H1 (cell line): Measurements from ENCODE around the gene DNAJC28. TPM values are rescaled to one million over a fixed set of nuclear protein-coding genes. Genes with fewer than 3 reads are reported as not detected.

Source experiments
- CTCF ChIA-PET: fragments of 300-600 bp; sonication (Branson Sonifier 250); formaldehyde crosslinking; loops from one replicate; lab custom pipeline; 2021; ENCODE audit not compliant: partially characterized antibody; lab: Charles Lee
- POLR2A ChIA-PET: fragments of 300-600 bp; sonication (Branson Sonifier 250); formaldehyde crosslinking; loops from one replicate; lab custom pipeline; 2021; ENCODE audit warnings: inconsistent platforms; ENCODE audit not compliant: partially characterized antibody; lab: Charles Lee
- DNase-seq, 2 experiments: peaks; one replicate each; pipeline versions ENCODE4 v3.0.0 to v3.0.0-alpha.2; 2010 to 2022; ENCODE audit warnings: low spot score in 2 of 2, low read depth in 1 of 2, mixed read lengths in 1 of 2
- FAIRE-seq: peaks from 2 replicates; lab custom pipeline; 2011; peaks lifted over from hg19 to GRCh38; lab: Jason Lieb, UNC
- H2AFZ ChIP-seq: 2 replicates; pipeline ENCODE4 v1.8.1; 2012; ENCODE audit warnings: low read length, inconsistent platforms
- H2AK5ac ChIP-seq: 2 replicates; pipeline ENCODE4 v1.6.1; 2013; ENCODE audit warnings: low read depth, low read length
- H2BK120ac ChIP-seq: replicated peaks from 2 replicates; pipeline ENCODE3; 2013; ENCODE audit warnings: low read depth, low read length, inconsistent platforms
- H2BK12ac ChIP-seq: 2 replicates; pipeline ENCODE4 v1.6.1; 2013; ENCODE audit warnings: low read depth, low read length
- H2BK15ac ChIP-seq: 2 replicates; pipeline ENCODE4 v1.6.1; 2013; ENCODE audit warnings: low read length
- H2BK20ac ChIP-seq: 2 replicates; pipeline ENCODE4 v1.6.1; 2013; ENCODE audit warnings: low read length
- H2BK5ac ChIP-seq: 2 replicates; pipeline ENCODE4 v1.6.1; 2013; ENCODE audit warnings: low read depth, low read length
- H3K14ac ChIP-seq: 2 replicates; pipeline ENCODE4 v1.6.1; 2013; ENCODE audit warnings: inconsistent platforms; ENCODE audit not compliant: insufficient read length
- H3K18ac ChIP-seq: 2 replicates; pipeline ENCODE4 v1.6.1; 2013; ENCODE audit warnings: low read length; ENCODE audit errors: extremely low read depth
- H3K23ac ChIP-seq: 2 replicates; pipeline ENCODE4 v1.6.1; 2013; ENCODE audit warnings: inconsistent platforms; ENCODE audit not compliant: insufficient read length
- H3K23me2 ChIP-seq: 2 replicates; pipeline ENCODE4 v1.6.1; 2013; ENCODE audit warnings: low read depth, low read length
- H3K27ac ChIP-seq: 2 replicates; pipeline ENCODE4 v1.6.1; 2011; ENCODE audit warnings: low read depth, low read length, inconsistent platforms
- H3K27me3 ChIP-seq, 4 experiments: replicated peaks in 1 of 4; 1 replicate in 1 of 4; 2 replicates in 3 of 4; pipeline versions ENCODE4 v1.6.1 to v1.8.1; 2011 to 2013; ENCODE audit warnings: low read length in 3 of 4, mild to moderate bottlenecking in 3 of 4, inconsistent platforms in 2 of 4, mixed read lengths in 2 of 4, moderate library complexity in 1 of 4; ENCODE audit not compliant: control insufficient read depth in 3 of 4, insufficient read depth in 3 of 4; ENCODE audit errors: extremely low read depth in 1 of 4
- H3K36me3 ChIP-seq, 4 experiments: 2 replicates each; pipeline versions ENCODE4 v1.6.1 to v1.8.1; 2011 to 2013; ENCODE audit warnings: mild to moderate bottlenecking in 4 of 4, low read length in 3 of 4, moderate library complexity in 2 of 4, control low read depth in 1 of 4, inconsistent platforms in 1 of 4; ENCODE audit not compliant: insufficient read depth in 4 of 4, control insufficient read depth in 2 of 4
- H3K4ac ChIP-seq: replicated peaks from 2 replicates; pipeline ENCODE3; 2013; ENCODE audit warnings: low read length, low read depth, mixed read lengths, inconsistent platforms; ENCODE audit not compliant: insufficient read length
- H3K4me1 ChIP-seq, 4 experiments: replicated peaks in 1 of 4; 1 replicate in 1 of 4; 2 replicates in 3 of 4; pipeline versions ENCODE4 v1.6.1 to v1.8.1; 2011 to 2013; ENCODE audit warnings: low read length in 3 of 4, inconsistent platforms in 2 of 4, mixed read lengths in 1 of 4; ENCODE audit not compliant: insufficient read depth in 4 of 4, control insufficient read depth in 3 of 4
- H3K4me2 ChIP-seq, 2 experiments: 2 replicates each; pipeline versions ENCODE4 v1.6.1 to v1.8.1; 2011 to 2013; ENCODE audit warnings: low read depth in 2 of 2, low read length in 2 of 2, control low read depth in 1 of 2, inconsistent platforms in 1 of 2, mild to moderate bottlenecking in 1 of 2; ENCODE audit not compliant: insufficient read depth in 1 of 2
- H3K4me3 ChIP-seq, 4 experiments: fragments of 200-600, 300-600 bp in 1 of 4; sonication (generic), shearing (Covaris generic), sonication (Bioruptor Twin) in 1 of 4; 2 replicates each; pipeline versions ENCODE4 v1.5.1 to v1.8.1; 2011 to 2016; ENCODE audit warnings: low read length in 4 of 4, low read depth in 3 of 4, control low read depth in 2 of 4, inconsistent platforms in 2 of 4, mild to moderate bottlenecking in 2 of 4, mixed read lengths in 1 of 4, moderate library complexity in 1 of 4; ENCODE audit not compliant: insufficient read depth in 2 of 4; ENCODE audit errors: extremely low read depth in 1 of 4
- H3K56ac ChIP-seq: replicated peaks from 2 replicates; pipeline ENCODE3; 2013; ENCODE audit warnings: low read depth, mild to moderate bottlenecking, mixed read lengths, low read length, inconsistent platforms; ENCODE audit not compliant: insufficient read length
- H3K79me1 ChIP-seq: 2 replicates; pipeline ENCODE4 v1.6.1; 2013; ENCODE audit warnings: low read depth, low read length, control low read depth
- H3K79me2 ChIP-seq, 2 experiments: 2 replicates each; pipeline versions ENCODE4 v1.6.1 to v1.8.1; 2012 to 2013; ENCODE audit warnings: low read length in 2 of 2, mild to moderate bottlenecking in 2 of 2, inconsistent platforms in 1 of 2; ENCODE audit not compliant: insufficient read depth in 2 of 2, control insufficient read depth in 1 of 2
- H3K9ac ChIP-seq, 4 experiments: replicated peaks in 1 of 4; 1 replicate in 1 of 4; 2 replicates in 3 of 4; pipeline versions ENCODE4 v1.6.1 to v1.8.1; 2011 to 2013; ENCODE audit warnings: low read depth in 3 of 4, low read length in 3 of 4, control low read depth in 2 of 4, mild to moderate bottlenecking in 2 of 4, moderate library complexity in 2 of 4, inconsistent platforms in 1 of 4; ENCODE audit errors: extremely low read depth in 1 of 4
- H3K9me3 ChIP-seq, 2 experiments: 2 replicates each; pipeline versions ENCODE4 v1.6.1 to v1.8.1; 2012 to 2013; ENCODE audit warnings: mild to moderate bottlenecking in 2 of 2, moderate library complexity in 2 of 2, control low read depth in 1 of 2, inconsistent platforms in 1 of 2, low read depth in 1 of 2, low read length in 1 of 2, mixed read lengths in 1 of 2; ENCODE audit not compliant: insufficient read depth in 2 of 2
- H4K20me1 ChIP-seq, 2 experiments: replicated peaks in 1 of 2; 2 replicates each; pipeline versions ENCODE3 to v1.8.1; 2011 to 2013; ENCODE audit warnings: inconsistent platforms in 2 of 2, low read length in 2 of 2, mild to moderate bottlenecking in 1 of 2; ENCODE audit not compliant: insufficient read depth in 2 of 2, control insufficient read depth in 1 of 2
- H4K5ac ChIP-seq: 2 replicates; pipeline ENCODE4 v1.6.1; 2013; ENCODE audit warnings: low read length, low read depth, mixed read lengths, inconsistent platforms; ENCODE audit not compliant: insufficient read length
- H4K8ac ChIP-seq: 2 replicates; pipeline ENCODE4 v1.8.0; 2013; ENCODE audit warnings: mild to moderate bottlenecking, moderate library complexity, low read length, inconsistent platforms; ENCODE audit not compliant: insufficient read depth; ENCODE audit errors: extremely low read depth
- H4K91ac ChIP-seq: replicated peaks from 2 replicates; pipeline ENCODE3; 2013; ENCODE audit warnings: low read length, mixed read lengths, inconsistent platforms; ENCODE audit not compliant: insufficient read length
- BCL11A ChIP-seq, 2 experiments: IDR thresholded peaks; one replicate each; pipeline ENCODE4 v1.6.1; 2011; ENCODE audit warnings: low read depth in 2 of 2, low read length in 2 of 2, mild to moderate bottlenecking in 2 of 2
- CHD1 ChIP-seq: IDR thresholded peaks from 2 replicates; pipeline ENCODE4 v1.6.1; 2012; ENCODE audit warnings: low read depth, low read length, improper control_type of control experiment
- EP300 ChIP-seq, 2 experiments: IDR thresholded peaks; 1 replicate in 1 of 2; 2 replicates in 1 of 2; pipeline ENCODE4 v1.6.1; 2011 to 2012; ENCODE audit warnings: low read depth in 2 of 2, low read length in 2 of 2, mild to moderate bottlenecking in 2 of 2, borderline replicate concordance in 1 of 2, inconsistent platforms in 1 of 2, moderate library complexity in 1 of 2
- JUND ChIP-seq: IDR thresholded peaks from 2 replicates; pipeline ENCODE4 v1.6.1; 2011; ENCODE audit warnings: mild to moderate bottlenecking, improper control_type of control experiment, low read length
- KDM5A ChIP-seq: fragments of 200-600 bp; IDR thresholded peaks from 2 replicates; pipeline ENCODE4 v1.7.1; 2012; ENCODE audit warnings: mild to moderate bottlenecking, low read length, inconsistent platforms, mixed read lengths
- NRF1 ChIP-seq: IDR thresholded peaks from 2 replicates; pipeline ENCODE4 v1.6.1; 2011; ENCODE audit warnings: mild to moderate bottlenecking, low read depth, low read length, improper control_type of control experiment
- PHF8 ChIP-seq: fragments of 200-600 bp; sonication (generic); conservative IDR thresholded peaks from 2 replicates; pipeline ENCODE4 v1.7.1; 2012; ENCODE audit warnings: low read depth, mild to moderate bottlenecking, inconsistent platforms, low read length, moderate library complexity
- POLR2AphosphoS5 ChIP-seq: IDR thresholded peaks from 2 replicates; pipeline ENCODE4 v1.6.1; 2011; ENCODE audit warnings: low read depth, low read length
- POU5F1 ChIP-seq: IDR thresholded peaks from 2 replicates; pipeline ENCODE4 v1.6.1; 2011; ENCODE audit warnings: low read depth, mild to moderate bottlenecking, low read length, moderate library complexity
- RXRA ChIP-seq: IDR thresholded peaks from 2 replicates; pipeline ENCODE4 v1.6.1; 2011; ENCODE audit warnings: low read depth, mild to moderate bottlenecking, low read length, moderate library complexity; ENCODE audit not compliant: insufficient read depth
- SIN3A ChIP-seq, 2 experiments: IDR thresholded peaks in 1 of 2; conservative IDR thresholded peaks in 1 of 2; 2 replicates each; pipeline ENCODE4 v1.6.1; 2011 to 2012; ENCODE audit warnings: low read length in 2 of 2, improper control_type of control experiment in 1 of 2, low read depth in 1 of 2, mild to moderate bottlenecking in 1 of 2
- SIX5 ChIP-seq: IDR thresholded peaks from 2 replicates; pipeline ENCODE4 v1.6.1; 2011; ENCODE audit warnings: mild to moderate bottlenecking, low read depth, low read length
- SP1 ChIP-seq: IDR thresholded peaks from 2 replicates; pipeline ENCODE4 v1.6.1; 2011; ENCODE audit warnings: low read depth, low read length
- USF2 ChIP-seq: IDR thresholded peaks from 2 replicates; pipeline ENCODE4 v1.6.1; 2011; ENCODE audit warnings: low read length, improper control_type of control experiment
- WGBS, 2 experiments: shearing (Covaris generic) in 1 of 2; methylation state at CpG; one replicate each; pipeline versions ENCODE4 v1.1.6 to v1.1.7; 2013 to 2015; ENCODE audit warnings: low lambda C conversion rate in 2 of 2, mixed read lengths in 2 of 2, inconsistent platforms in 1 of 2, low coverage in 1 of 2, missing lambda C conversion rate in 1 of 2; ENCODE audit not compliant: insufficient replicate concordance in 2 of 2, insufficient coverage in 1 of 2, insufficient read length in 1 of 2; ENCODE audit errors: extremely low coverage in 1 of 2, missing lambda C conversion rate in 1 of 2; 5-methylcytosine and 5-hydroxymethylcytosine counted together
- polyA plus RNA-seq, 7 experiments: library from polyadenylated mRNA; depleted of rRNA in 3 of 7; stranded (reverse) in 5 of 7; unstranded in 2 of 7; fragments of >200 nt in 5 of 7; fragments of 200-250 nt in 2 of 7; gene quantifications; 1 replicate in 5 of 7; 2 replicates in 1 of 7; 4 replicates in 1 of 7; pipeline versions ENCODE4 v1.2.1 to v1.2.3, GENCODE V29; 2011 to 2013; ENCODE audit warnings: missing spikeins in 2 of 7, mixed read lengths in 2 of 7
- total RNA-seq: library from RNA; stranded (reverse); fragmentation: NEBNext Ultra II Directional; extraction: Animal tissue kit (Norgen Biotek cat#: 25700); gene quantifications from 2 replicates; pipeline ENCODE4 v1.2.1, GENCODE V29; 2021

Gene DNAJC28
- total and polyA plus RNA-seq, 2 of the 8 experiments (the other 6 are each of a cell fraction or from before 2014, with no cell fraction given) = 0.97 to 4.3 TPM

- no peak overlapping the region for H4K5ac ChIP-seq
- no peak overlapping the region for H2BK5ac ChIP-seq
- ChIA-PET CTCF (interaction anchor here (0.6 to 1.5 kb wide), 3 partner anchors 9 to 115 kb away, joined by 3 to 4 read pairs (median 3); partner anchors contain the start of gene TMEM50B), POLR2A (interaction anchor here (0.6 kb wide), 1 partner anchor 1595 kb away, joined by 3 read pairs; no protein-coding TSS in a partner anchor)
- no peak overlapping the region for H4K8ac ChIP-seq
- H3K9ac ChIP-seq = no peak overlapping the region
- H2BK20ac ChIP-seq = no peak overlapping the region
- H3K23me2 ChIP-seq = peaks cover 7% of the 10 kb centered on the region
- no peak overlapping the region for H3K18ac ChIP-seq
- H3K27me3 ChIP-seq = no peaks in the 10 kb centered on the region
- H2AFZ ChIP-seq = no peak overlapping the region
- H3K27ac ChIP-seq = no peak overlapping the region
- H2BK120ac ChIP-seq = no peak overlapping the region
- H3K9me3 ChIP-seq = no peaks in the 10 kb centered on the region
- no peak overlapping the region for H3K4ac ChIP-seq
- no peak overlapping the region for H2BK12ac ChIP-seq
- no peak overlapping the region for H3K4me2 ChIP-seq
- DNase-seq = no peak
- H3K23ac ChIP-seq = no peak overlapping the region
- H3K4me3 ChIP-seq = no peak overlapping the region
- 95% methylated on average over 4 of the region's 4 CpGs; no CpG with 5 or more reads in 1 of the 2 experiments for WGBS, 2 experiments
- H3K79me1 ChIP-seq = no peaks in the 10 kb centered on the region
- H3K79me2 ChIP-seq = no peaks in the 10 kb centered on the region
- H3K4me1 ChIP-seq = no peaks in the 10 kb centered on the region
- H2AK5ac ChIP-seq = no peak overlapping the region
- H3K14ac ChIP-seq = no peak overlapping the region
- no peak overlapping the region for H3K56ac ChIP-seq
- no peak for FAIRE-seq
- no peak overlapping the region for H4K91ac ChIP-seq
- H4K20me1 ChIP-seq = no peaks in the 10 kb centered on the region
- H3K36me3 ChIP-seq = peaks cover 0 to 8% (median 0%) of the 10 kb centered on the region in 4 experiments; a peak in 2 of 8 replicates
- no peak overlapping the region for H2BK15ac ChIP-seq
- TF ChIP-seq JUND (no peak), SP1 (no peak), KDM5A (no peak), EP300 (IDR thresholded peaks at IDR 0.05; ENCODE audit: borderline replicate concordance in 1 of 2, low read depth in 2 of 2, low read length in 2 of 2) (no peak), POLR2AphosphoS5 (no peak), BCL11A (IDR thresholded peaks at IDR 0.05; ENCODE audit: low read depth in 2 of 2, low read length in 2 of 2) (no peak), RXRA (no peak), NRF1 (no peak), SIN3A (conservative IDR thresholded peaks at IDR 0.05 in 1 of 2, IDR thresholded peaks at IDR 0.05 in 1 of 2; ENCODE audit: low read depth in 1 of 2, low read length in 2 of 2) (no peak), POU5F1 (no peak), USF2 (no peak), SIX5 (no peak), CHD1 (no peak), PHF8 (no peak)
Measured at GRCh38 chr21:33488936-33489335, 2.6 kb downstream of the DNAJC28 start.
